Smooth muscle cell (in vitro differentiated cells): ENCODE results near the gene SARS1. TPM values are rescaled to one million over a fixed set of nuclear protein-coding genes. Genes with fewer than 3 reads are reported as not detected.

Experiments used
- DNase-seq: peaks from one replicate; lab custom pipeline; 2025; ENCODE audit not compliant: unreplicated experiment; lab: John Stamatoyannopoulos, UW
- H2AFZ ChIP-seq: fragments of 200-600 bp; sonication (generic); 2 replicates; pipeline ENCODE4 v1.6.0; 2016; ENCODE audit warnings: antibody characterized with exemption, low read depth, mild to moderate bottlenecking
- H3F3A ChIP-seq: fragments of 200-600 bp; sonication (generic); 2 replicates; pipeline ENCODE4 v1.6.0; 2017; ENCODE audit warnings: antibody characterized with exemption, low read depth
- H3K27ac ChIP-seq: fragments of 200-600 bp; sonication (generic); 2 replicates; pipeline ENCODE4 v1.5.1; 2016; ENCODE audit warnings: low read depth, mild to moderate bottlenecking
- H3K27me3 ChIP-seq: fragments of 200-600 bp; sonication (generic); 2 replicates; pipeline ENCODE4 v1.6.1; 2016; ENCODE audit warnings: low read depth, mild to moderate bottlenecking
- H3K36me3 ChIP-seq: fragments of 200-600 bp; sonication (generic); 2 replicates; pipeline ENCODE4 v1.5.1; 2016; ENCODE audit warnings: low read depth
- H3K4me1 ChIP-seq: fragments of 200-600 bp; sonication (generic); 2 replicates; pipeline ENCODE4 v1.5.1; 2016; ENCODE audit warnings: low read depth
- H3K4me2 ChIP-seq: fragments of 200-600 bp; sonication (generic); 2 replicates; pipeline ENCODE4 v1.6.0; 2016; ENCODE audit warnings: mild to moderate bottlenecking
- H3K4me3 ChIP-seq: fragments of 200-600 bp; sonication (generic); 2 replicates; pipeline ENCODE4 v1.5.1; 2016; ENCODE audit warnings: mild to moderate bottlenecking
- H3K79me2 ChIP-seq: fragments of 200-600 bp; sonication (generic); 2 replicates; pipeline ENCODE4 v1.6.0; 2016; ENCODE audit warnings: low read depth, mild to moderate bottlenecking
- H3K9ac ChIP-seq: fragments of 200-600 bp; sonication (generic); 2 replicates; pipeline ENCODE4 v1.6.0; 2016; ENCODE audit warnings: low read depth
- H3K9me3 ChIP-seq: fragments of 200-600 bp; sonication (generic); replicated peaks from 2 replicates; pipeline ENCODE4 v1.5.1; 2016; ENCODE audit warnings: low read depth
- H4K20me1 ChIP-seq: fragments of 200-600 bp; sonication (generic); 2 replicates; pipeline ENCODE4 v1.6.0; 2016; ENCODE audit warnings: low read depth
- WGBS: methylation state at CpG from one replicate; pipeline ENCODE4 v1.1.7; 2016; ENCODE audit warnings: low lambda C conversion rate; 5-methylcytosine and 5-hydroxymethylcytosine counted together
- polyA plus RNA-seq: library from polyadenylated mRNA; unstranded; fragments of >200 nt; fragmentation: Nextera tagmentation; extraction: Ambion mirVana; gene quantifications from 2 replicates; pipeline ENCODE4 v1.2.1, GENCODE V29; 2016
- total RNA-seq: library from RNA; depleted of rRNA; stranded (reverse); fragments of >200 nt; gene quantifications from 2 replicates; pipeline ENCODE4 v1.2.3, GENCODE V29; 2014
- TF ChIP-seq, protein P1 (sequence below): fragments of 200-600 bp; sonication (generic); IDR thresholded peaks from 2 replicates; pipeline ENCODE4 v1.5.1; 2017; ENCODE audit warnings: borderline replicate concordance, mild to moderate bottlenecking, antibody characterized with exemption; ENCODE audit not compliant: insufficient read depth, poor library complexity, severe bottlenecking

The SARS1 gene
- total and polyA plus RNA-seq, 2 experiments from 2014 or later: 157 to 176 TPM

DNA sequence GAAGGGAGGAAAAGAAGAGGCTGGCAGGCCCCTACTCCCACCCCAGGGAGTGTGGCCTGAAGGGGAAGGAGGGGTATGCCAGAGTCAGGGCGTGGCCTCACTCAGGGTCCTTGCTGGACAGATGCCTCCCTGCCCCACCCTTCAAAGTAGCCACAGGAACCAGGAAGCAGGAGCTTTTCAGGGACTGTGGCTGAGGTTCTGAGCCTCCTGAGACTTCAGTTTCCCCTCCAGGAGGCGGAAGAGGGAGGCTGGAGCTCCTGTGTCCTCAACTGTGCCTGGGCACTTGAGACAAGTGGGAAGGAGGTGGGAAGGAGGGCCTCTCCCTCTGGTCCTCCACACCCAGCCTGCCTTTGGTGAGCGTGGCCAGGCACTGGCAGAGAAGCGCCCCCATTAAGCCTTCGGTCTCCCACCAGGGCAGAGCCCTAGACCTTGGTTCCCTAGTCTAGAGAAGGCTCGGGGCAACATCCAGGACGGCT lies 40.9 kb downstream of the SARS1 start:
- Histone ChIP-seq H3K4me1 (peaks cover 24% of the 10 kb centered on the region), H3K4me3 (no peak overlapping the region), H3K79me2 (no peaks in the 10 kb centered on the region), H3K9me3 (no peaks in the 10 kb centered on the region), H3K36me3 (no peaks in the 10 kb centered on the region), H3K27me3 (peaks cover 5% of the 10 kb centered on the region), H4K20me1 (no peaks in the 10 kb centered on the region), H3K4me2 (peak overlapping the region; percentile 50), H3K9ac (no peak overlapping the region), H2AFZ (no peak overlapping the region), H3F3A (no peaks in the 10 kb centered on the region), H3K27ac (no peak overlapping the region)
- TF ChIP-seq, protein P1, sequence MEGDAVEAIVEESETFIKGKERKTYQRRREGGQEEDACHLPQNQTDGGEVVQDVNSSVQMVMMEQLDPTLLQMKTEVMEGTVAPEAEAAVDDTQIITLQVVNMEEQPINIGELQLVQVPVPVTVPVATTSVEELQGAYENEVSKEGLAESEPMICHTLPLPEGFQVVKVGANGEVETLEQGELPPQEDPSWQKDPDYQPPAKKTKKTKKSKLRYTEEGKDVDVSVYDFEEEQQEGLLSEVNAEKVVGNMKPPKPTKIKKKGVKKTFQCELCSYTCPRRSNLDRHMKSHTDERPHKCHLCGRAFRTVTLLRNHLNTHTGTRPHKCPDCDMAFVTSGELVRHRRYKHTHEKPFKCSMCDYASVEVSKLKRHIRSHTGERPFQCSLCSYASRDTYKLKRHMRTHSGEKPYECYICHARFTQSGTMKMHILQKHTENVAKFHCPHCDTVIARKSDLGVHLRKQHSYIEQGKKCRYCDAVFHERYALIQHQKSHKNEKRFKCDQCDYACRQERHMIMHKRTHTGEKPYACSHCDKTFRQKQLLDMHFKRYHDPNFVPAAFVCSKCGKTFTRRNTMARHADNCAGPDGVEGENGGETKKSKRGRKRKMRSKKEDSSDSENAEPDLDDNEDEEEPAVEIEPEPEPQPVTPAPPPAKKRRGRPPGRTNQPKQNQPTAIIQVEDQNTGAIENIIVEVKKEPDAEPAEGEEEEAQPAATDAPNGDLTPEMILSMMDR: no peak
- no peak for DNase-seq
- 92% methylated on average over 7 of the region's 7 CpGs for WGBS

DNA sequence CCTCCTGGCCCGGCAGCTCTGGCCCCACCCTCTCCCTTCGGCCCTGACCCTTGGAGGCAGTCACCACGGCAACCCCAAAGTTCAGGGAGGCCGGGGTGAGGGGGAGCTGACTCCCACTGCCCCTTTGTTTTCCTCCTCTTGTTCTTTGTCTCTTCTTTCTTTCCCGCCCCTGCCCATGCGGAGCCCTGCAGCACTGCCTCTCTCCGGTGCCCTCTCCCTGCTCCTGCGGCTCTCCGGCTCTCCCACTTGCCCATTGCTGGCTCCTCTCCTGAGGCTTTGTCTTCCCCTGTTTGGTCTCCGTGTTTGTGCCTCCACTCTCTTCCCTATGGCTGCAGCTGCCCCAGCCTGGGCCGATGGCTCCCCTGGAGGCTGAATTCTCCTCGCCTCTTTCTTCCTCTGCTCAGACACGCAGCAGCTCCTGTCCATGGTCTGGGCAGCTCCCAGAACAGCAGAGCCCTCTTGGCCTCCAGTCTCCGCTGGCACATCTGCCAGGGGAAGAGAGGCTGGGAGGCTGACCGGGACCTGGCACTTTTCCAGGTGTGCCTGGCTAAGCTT lies 41.5 kb downstream of the SARS1 start:
- no peak overlapping the region for H2AFZ ChIP-seq
- H3K79me2 ChIP-seq: no peaks in the 10 kb centered on the region
- no peak overlapping the region for H3K9ac ChIP-seq
- no peaks in the 10 kb centered on the region for H3F3A ChIP-seq
- no peaks in the 10 kb centered on the region for H3K36me3 ChIP-seq
- H3K9me3 ChIP-seq: no peaks in the 10 kb centered on the region
- H3K27ac ChIP-seq: no peak overlapping the region
- DNase-seq: no peak
- peaks cover 24% of the 10 kb centered on the region for H3K4me1 ChIP-seq
- no peaks in the 10 kb centered on the region for H4K20me1 ChIP-seq
- WGBS: 84% methylated on average over 15 of the region's 15 CpGs
- H3K27me3 ChIP-seq: peaks cover 4% of the 10 kb centered on the region
- H3K4me3 ChIP-seq: no peak overlapping the region
- TF ChIP-seq, protein P1: no peak
- H3K4me2 ChIP-seq: no peak overlapping the region

DNA sequence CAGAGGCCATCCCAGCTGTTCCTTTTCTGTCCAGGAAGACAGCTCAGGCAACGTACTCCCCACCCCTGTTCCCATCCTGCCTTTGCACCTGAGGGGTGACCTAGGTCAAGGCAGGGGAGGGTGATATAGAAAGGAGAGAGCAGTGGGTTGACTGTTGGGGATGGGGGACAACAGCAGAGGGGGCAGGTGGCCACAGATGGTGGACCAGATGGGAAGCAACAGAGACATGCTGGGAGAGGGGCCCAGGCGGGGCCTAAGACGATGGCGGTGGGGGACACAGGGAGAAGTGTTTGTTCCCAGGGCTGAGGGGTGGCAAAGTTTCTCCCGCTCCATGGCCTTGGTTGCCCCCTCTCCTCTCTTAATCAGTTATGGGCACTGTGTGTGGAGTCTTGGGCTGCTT lies 42.0 kb downstream of the SARS1 start:
- no peaks in the 10 kb centered on the region for H3K27me3 ChIP-seq
- H3K4me3 ChIP-seq: no peak overlapping the region
- H3K79me2 ChIP-seq: no peaks in the 10 kb centered on the region
- H3F3A ChIP-seq: no peaks in the 10 kb centered on the region
- no peak overlapping the region for H3K9ac ChIP-seq
- H3K27ac ChIP-seq: no peak overlapping the region
- no peaks in the 10 kb centered on the region for H3K36me3 ChIP-seq
- peaks cover 27% of the 10 kb centered on the region for H3K4me1 ChIP-seq
- no peaks in the 10 kb centered on the region for H3K9me3 ChIP-seq
- TF ChIP-seq, protein P1: no peak
- WGBS: 97% methylated on average over 3 of the region's 5 CpGs
- no peak overlapping the region for H3K4me2 ChIP-seq
- no peak overlapping the region for H2AFZ ChIP-seq
- H4K20me1 ChIP-seq: no peaks in the 10 kb centered on the region
- DNase-seq: no peak

DNA sequence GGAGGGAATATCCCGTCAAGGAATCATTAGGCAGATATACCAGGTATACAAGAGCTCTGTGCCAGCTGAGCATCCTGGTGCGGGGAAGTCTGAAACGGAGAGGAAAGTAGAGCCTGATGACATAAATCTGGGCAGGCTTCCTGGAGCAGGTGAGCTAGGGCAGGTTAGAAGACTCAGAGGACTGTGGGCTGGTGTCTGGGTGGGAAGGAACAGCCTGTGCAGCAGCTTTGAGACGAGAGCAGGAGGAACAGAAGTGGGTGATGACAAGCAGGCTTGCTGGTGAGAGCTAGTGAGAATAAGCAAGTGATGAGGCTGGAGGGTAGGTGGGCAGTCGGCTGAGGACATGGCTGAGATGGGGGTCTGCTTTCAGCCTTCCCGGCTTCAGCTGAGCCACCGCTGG lies 42.4 kb downstream of the SARS1 start:
- no peaks in the 10 kb centered on the region for H4K20me1 ChIP-seq
- H3K9ac ChIP-seq: no peak overlapping the region
- peaks cover 27% of the 10 kb centered on the region for H3K4me1 ChIP-seq
- DNase-seq: no peak
- no peaks in the 10 kb centered on the region for H3K9me3 ChIP-seq
- no peak overlapping the region for H3K4me2 ChIP-seq
- H3K27me3 ChIP-seq: no peaks in the 10 kb centered on the region
- TF ChIP-seq, protein P1: no peak
- H2AFZ ChIP-seq: no peak overlapping the region
- H3K36me3 ChIP-seq: no peaks in the 10 kb centered on the region
- no peaks in the 10 kb centered on the region for H3K79me2 ChIP-seq
- no peak overlapping the region for H3K4me3 ChIP-seq
- 76% methylated on average over 7 of the region's 7 CpGs for WGBS
- H3F3A ChIP-seq: no peaks in the 10 kb centered on the region
- H3K27ac ChIP-seq: no peak overlapping the region
